Spleen (tissue), 11 donors: Measurements from ENCODE around the gene MAST4. TPM values are rescaled to one million over a fixed set of nuclear protein-coding genes. Genes with fewer than 3 reads are reported as not detected.

Source experiments
- DNase-seq: peaks from one replicate; pipeline ENCODE4 v3.0.0-alpha.2; 2020
- H3K27ac ChIP-seq, 8 donors: fragments of 200-600 bp; sonication (generic) in 7 of 8; 1 replicate in 4 of 8; 2 replicates in 4 of 8; pipeline versions ENCODE4 v1.5.0 to v1.8.0; 2016 to 2021; ENCODE audit warnings: inconsistent platforms in 4 of 8, mild to moderate bottlenecking in 4 of 8, moderate library complexity in 1 of 8
- H3K27me3 ChIP-seq, 7 donors: fragments of 200-600 bp; sonication (generic) in 6 of 7; replicated peaks in 1 of 7; 1 replicate in 4 of 7; 2 replicates in 3 of 7; pipeline versions ENCODE4 v1.5.0 to v1.8.0; 2016 to 2021; ENCODE audit warnings: inconsistent platforms in 3 of 7, mild to moderate bottlenecking in 1 of 7
- H3K36me3 ChIP-seq, 6 donors: fragments of 200-600 bp; sonication (generic) in 5 of 6; 1 replicate in 4 of 6; 2 replicates in 2 of 6; pipeline versions ENCODE4 v1.5.0 to v1.8.0; 2016 to 2021; ENCODE audit warnings: inconsistent platforms in 2 of 6
- H3K4me1 ChIP-seq, 6 donors: fragments of 200-600 bp; sonication (generic) in 5 of 6; 1 replicate in 3 of 6; 2 replicates in 3 of 6; pipeline versions ENCODE4 v1.5.0 to v1.8.0; 2016 to 2021; ENCODE audit warnings: inconsistent platforms in 3 of 6
- H3K4me3 ChIP-seq, 8 donors: fragments of 200-600 bp; sonication (generic) in 7 of 8; 1 replicate in 4 of 8; 2 replicates in 4 of 8; pipeline versions ENCODE4 v1.5.0 to v1.8.0; 2016 to 2021; ENCODE audit warnings: inconsistent platforms in 4 of 8, mild to moderate bottlenecking in 4 of 8, moderate library complexity in 2 of 8
- H3K9me3 ChIP-seq, 8 donors: fragments of 200-600 bp; sonication (generic) in 7 of 8; 1 replicate in 4 of 8; 2 replicates in 4 of 8; pipeline versions ENCODE4 v1.5.0 to v1.8.0; 2016 to 2021; ENCODE audit warnings: inconsistent platforms in 4 of 8
- POLR2A ChIP-seq, 3 donors: fragments of 450-650 bp; IDR thresholded peaks; one replicate each; pipeline ENCODE4 v1.5.1; 2017; ENCODE audit warnings: antibody characterized with exemption in 3 of 3, mild to moderate bottlenecking in 1 of 3
- POLR2AphosphoS5 ChIP-seq, 3 donors: sonication (generic); formaldehyde crosslinking; IDR thresholded peaks; one replicate each; pipeline ENCODE4 v1.5.1; 2017; ENCODE audit warnings: antibody characterized with exemption in 3 of 3
- WGBS, 5 donors: extraction: QIAGEN DNeasy Blood & Tissue Kit in 3 of 5; methylation state at CpG; one replicate each; pipeline versions ENCODE4 v1.1.5 to v1.1.7; 2013 to 2018; 5-methylcytosine and 5-hydroxymethylcytosine counted together
- intact Hi-C: fragments of 100-400 bp; cut with DNase I; formaldehyde crosslinking; loops from one replicate; pipeline ENCODE4 v1.15.0; 2023; ENCODE audit warnings: low total_unique reads
- polyA plus RNA-seq, 3 donors: library from polyadenylated mRNA; stranded (reverse); fragments of 200-250 nt; gene quantifications; one replicate each; pipeline ENCODE4 v1.2.1, GENCODE V29; 2013
- total RNA-seq, 7 donors: library from RNA; depleted of rRNA in 3 of 7; stranded (reverse); fragments of >200 nt in 3 of 7; fragmentation: NEBNext Ultra II Directional in 4 of 7; extraction: Animal tissue kit (Norgen Biotek cat#: 25700) in 4 of 7; gene quantifications; one replicate each; pipeline versions ENCODE4 v1.1.0 to v1.2.1, GENCODE V29; 2016 to 2021
- TF ChIP-seq, protein P1 (sequence below), 11 experiments: fragments of 200-600 bp in 7 of 11; fragments of 450-650 bp in 4 of 11; sonication (generic) in 4 of 11; IDR thresholded peaks in 8 of 11; conservative IDR thresholded peaks in 3 of 11; 1 replicate in 7 of 11; 2 replicates in 4 of 11; pipeline versions ENCODE4 v1.4.0 to v1.8.0; 2016 to 2021; ENCODE audit warnings: antibody characterized with exemption in 11 of 11, inconsistent platforms in 4 of 11, mild to moderate bottlenecking in 1 of 11
- donor health status: healthy with polysubstance abuse.
- donor health status: DM: no; HTN: no; CAD: no; lungs with moderate emphysema.
- donor health status: DM: no; HTN: no; CAD: no.
- donor health status: Bipolar disorder and iron deficiency.
- donor health status: healthy.
- donor health status: DM: no; HTN: no; CAD: no.
- donor health status: DM: yes; HTN: yes; CAD: no.

MAST4 gene
- total and polyA plus RNA-seq, 10 donors: 2.5 to 43.7 (median 25.4) TPM

DNA sequence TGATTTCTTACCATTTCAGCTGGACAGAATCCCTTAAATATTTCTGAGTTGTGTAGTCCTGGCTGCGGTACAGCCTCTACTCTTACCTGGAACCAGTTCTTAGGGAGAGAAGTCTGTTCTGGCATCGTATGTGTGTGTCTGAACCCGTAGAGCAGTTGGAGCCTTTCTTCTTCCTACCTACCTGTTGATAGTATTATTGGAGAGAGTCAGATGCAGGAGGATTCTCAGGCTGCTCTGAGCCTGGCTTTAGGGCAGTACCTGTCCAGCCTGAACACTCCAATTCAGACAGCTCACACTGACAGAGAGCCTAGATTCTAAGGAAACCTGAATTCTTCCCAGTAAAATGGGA lies 410.3 kb downstream of the MAST4 start:
- TF ChIP-seq POLR2A (IDR thresholded peaks at IDR 0.05) (no peak), POLR2AphosphoS5 (IDR thresholded peaks at IDR 0.05) (no peak)
- TF ChIP-seq, protein P1, sequence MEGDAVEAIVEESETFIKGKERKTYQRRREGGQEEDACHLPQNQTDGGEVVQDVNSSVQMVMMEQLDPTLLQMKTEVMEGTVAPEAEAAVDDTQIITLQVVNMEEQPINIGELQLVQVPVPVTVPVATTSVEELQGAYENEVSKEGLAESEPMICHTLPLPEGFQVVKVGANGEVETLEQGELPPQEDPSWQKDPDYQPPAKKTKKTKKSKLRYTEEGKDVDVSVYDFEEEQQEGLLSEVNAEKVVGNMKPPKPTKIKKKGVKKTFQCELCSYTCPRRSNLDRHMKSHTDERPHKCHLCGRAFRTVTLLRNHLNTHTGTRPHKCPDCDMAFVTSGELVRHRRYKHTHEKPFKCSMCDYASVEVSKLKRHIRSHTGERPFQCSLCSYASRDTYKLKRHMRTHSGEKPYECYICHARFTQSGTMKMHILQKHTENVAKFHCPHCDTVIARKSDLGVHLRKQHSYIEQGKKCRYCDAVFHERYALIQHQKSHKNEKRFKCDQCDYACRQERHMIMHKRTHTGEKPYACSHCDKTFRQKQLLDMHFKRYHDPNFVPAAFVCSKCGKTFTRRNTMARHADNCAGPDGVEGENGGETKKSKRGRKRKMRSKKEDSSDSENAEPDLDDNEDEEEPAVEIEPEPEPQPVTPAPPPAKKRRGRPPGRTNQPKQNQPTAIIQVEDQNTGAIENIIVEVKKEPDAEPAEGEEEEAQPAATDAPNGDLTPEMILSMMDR (IDR thresholded peaks at IDR 0.05 in 8 of 11, conservative IDR thresholded peaks at IDR 0.05 in 3 of 11): no peak
- DNase-seq: no peak
- peak overlapping the region in 2 of 8 donors; percentile 61 to 75 for H3K4me3 ChIP-seq
- H3K36me3 ChIP-seq: no peaks in the 10 kb centered on the region
- 59 to 67% (median 61%) methylated on average over 3 of the region's 3 CpGs for WGBS, 5 donors
- intact Hi-C loops: no loop called here
- H3K27ac ChIP-seq: no peak overlapping the region
- peaks cover 11 to 58% (median 41%) of the 10 kb centered on the region in 6 donors for H3K4me1 ChIP-seq
- no peaks in the 10 kb centered on the region for H3K9me3 ChIP-seq
- H3K27me3 ChIP-seq: no peaks in the 10 kb centered on the region

DNA sequence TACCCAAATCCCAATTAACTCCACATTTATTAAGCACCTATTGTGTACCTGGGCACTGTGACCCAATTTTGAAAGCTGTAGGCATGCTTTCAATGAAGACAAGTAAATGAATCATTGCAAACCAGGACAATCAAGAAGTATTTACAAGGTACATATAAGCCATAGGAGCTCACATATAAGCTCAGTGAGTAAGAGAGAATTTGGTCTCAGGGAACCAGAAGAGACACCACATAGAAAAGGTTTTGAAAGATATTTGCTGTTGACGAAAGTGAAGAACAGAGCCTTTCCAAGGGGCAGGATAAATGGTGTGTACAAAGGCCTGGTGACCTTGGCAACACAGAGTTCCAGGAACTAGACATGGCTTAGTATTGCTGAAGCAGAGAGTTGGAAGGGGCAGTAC lies 412.8 kb downstream of the MAST4 start:
- no peak for DNase-seq
- WGBS, 5 donors: 71 to 86% (median 85%) methylated on average over 1 of the region's 1 CpG
- H3K27me3 ChIP-seq: no peaks in the 10 kb centered on the region
- no peak overlapping the region for H3K27ac ChIP-seq
- TF ChIP-seq, protein P1 (IDR thresholded peaks at IDR 0.05 in 8 of 11, conservative IDR thresholded peaks at IDR 0.05 in 3 of 11): no peak
- no peak for TF ChIP-seq POLR2A (IDR thresholded peaks at IDR 0.05)
- intact Hi-C loops: no loop called here
- H3K9me3 ChIP-seq: no peaks in the 10 kb centered on the region
- H3K4me3 ChIP-seq: no peak overlapping the region
- no peaks in the 10 kb centered on the region for H3K36me3 ChIP-seq
- peaks cover 5 to 55% (median 37%) of the 10 kb centered on the region in 6 donors for H3K4me1 ChIP-seq

DNA sequence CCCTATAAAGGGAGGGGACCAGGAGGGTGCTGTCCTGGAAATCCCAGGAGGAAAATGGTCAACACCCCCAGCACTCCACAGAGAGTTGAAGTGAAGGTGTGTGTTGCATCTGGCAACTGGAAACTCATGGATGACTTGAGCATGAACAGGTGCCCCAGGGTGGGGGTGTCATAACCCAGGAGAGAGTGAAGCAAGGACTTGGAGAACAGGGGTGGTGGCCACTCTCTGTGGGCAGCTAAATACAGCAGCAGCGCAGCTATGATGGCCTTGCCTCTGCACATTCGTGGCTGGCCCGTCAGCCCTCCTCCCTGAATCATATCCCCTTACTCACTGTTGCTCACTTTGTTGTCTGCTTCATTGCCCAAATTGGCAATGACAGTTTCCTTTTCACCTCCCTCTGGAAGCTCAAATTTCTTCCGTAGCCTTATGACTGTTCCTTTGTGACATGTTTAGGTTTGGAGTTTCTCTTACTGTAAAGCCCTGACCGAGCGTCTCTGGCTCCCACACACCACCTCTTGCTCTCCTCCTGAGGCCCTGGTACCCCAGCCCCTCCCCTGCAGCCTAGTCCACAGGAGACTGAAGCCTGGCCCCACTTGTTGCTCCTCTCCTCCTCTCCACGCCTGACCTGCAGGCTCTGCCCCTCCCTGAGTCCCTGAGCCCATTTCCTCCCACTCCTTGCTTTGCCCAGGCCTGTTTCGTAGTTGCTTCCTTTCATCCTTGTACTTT lies 414.7 kb downstream of the MAST4 start:
- peak; percentile 15 to 60 (median 29) for TF ChIP-seq POLR2AphosphoS5 (IDR thresholded peaks at IDR 0.05)
- TF ChIP-seq, protein P1 (IDR thresholded peaks at IDR 0.05 in 8 of 11, conservative IDR thresholded peaks at IDR 0.05 in 3 of 11): no peak
- Histone ChIP-seq H3K36me3 (no peaks in the 10 kb centered on the region), H3K27me3 (no peaks in the 10 kb centered on the region), H3K27ac (peak overlapping the region in 7 of 8 donors; percentile 42 to 80 (median 64)), H3K4me1 (peaks cover 5 to 56% (median 32%) of the 10 kb centered on the region in 6 donors), H3K9me3 (no peaks in the 10 kb centered on the region), H3K4me3 (no peak overlapping the region)
- DNase-seq: no peak
- intact Hi-C loops: no loop called here
- 42 to 52% (median 45%) methylated on average over 8 of the region's 8 CpGs for WGBS, 5 donors

DNA sequence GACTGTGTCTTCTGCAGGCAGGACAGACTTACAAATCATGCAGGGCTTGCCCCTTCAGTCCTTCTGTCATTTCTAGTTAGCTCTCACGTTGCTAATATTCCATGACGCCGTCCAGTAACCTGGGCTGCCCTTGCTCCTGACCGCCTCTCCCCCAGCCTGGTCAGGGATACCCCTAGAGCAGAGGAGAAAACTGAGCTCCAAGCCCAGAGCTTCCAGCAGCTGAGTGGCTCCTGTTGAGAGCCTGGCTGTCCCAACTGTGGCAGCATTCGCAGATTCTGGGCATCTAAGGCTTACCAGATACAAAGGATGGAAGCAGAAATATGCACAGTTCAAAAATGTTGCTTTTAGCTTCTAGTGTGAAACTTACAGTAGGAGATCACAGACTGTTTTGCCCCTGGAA lies 415.2 kb downstream of the MAST4 start:
- Histone ChIP-seq H3K4me1 (peaks cover 5 to 56% (median 28%) of the 10 kb centered on the region in 6 donors), H3K27me3 (no peaks in the 10 kb centered on the region), H3K9me3 (no peaks in the 10 kb centered on the region), H3K36me3 (no peaks in the 10 kb centered on the region), H3K4me3 (no peak overlapping the region), H3K27ac (peak overlapping the region in 7 of 8 donors; percentile 42 to 80 (median 64))
- DNase-seq: no peak
- TF ChIP-seq POLR2A (IDR thresholded peaks at IDR 0.05) (no peak), POLR2AphosphoS5 (IDR thresholded peaks at IDR 0.05) (no peak)
- TF ChIP-seq, protein P1 (IDR thresholded peaks at IDR 0.05 in 8 of 11, conservative IDR thresholded peaks at IDR 0.05 in 3 of 11): no peak
- intact Hi-C loops: no loop called here
- WGBS, 5 donors: 58 to 70% (median 60%) methylated on average over 5 of the region's 5 CpGs
